Measurements from ENCODE around the gene ZNF615. TPM values are rescaled to one million over a fixed set of nuclear protein-coding genes. Genes with fewer than 3 reads are reported as not detected.

ZNF615 gene
- total RNA-seq (2022; extraction: Qiagen RNA extraction; ENCODE audit: low read depth): 3.1 to 4.6 TPM (median 4.1 TPM) in 5 replicates

DNA sequence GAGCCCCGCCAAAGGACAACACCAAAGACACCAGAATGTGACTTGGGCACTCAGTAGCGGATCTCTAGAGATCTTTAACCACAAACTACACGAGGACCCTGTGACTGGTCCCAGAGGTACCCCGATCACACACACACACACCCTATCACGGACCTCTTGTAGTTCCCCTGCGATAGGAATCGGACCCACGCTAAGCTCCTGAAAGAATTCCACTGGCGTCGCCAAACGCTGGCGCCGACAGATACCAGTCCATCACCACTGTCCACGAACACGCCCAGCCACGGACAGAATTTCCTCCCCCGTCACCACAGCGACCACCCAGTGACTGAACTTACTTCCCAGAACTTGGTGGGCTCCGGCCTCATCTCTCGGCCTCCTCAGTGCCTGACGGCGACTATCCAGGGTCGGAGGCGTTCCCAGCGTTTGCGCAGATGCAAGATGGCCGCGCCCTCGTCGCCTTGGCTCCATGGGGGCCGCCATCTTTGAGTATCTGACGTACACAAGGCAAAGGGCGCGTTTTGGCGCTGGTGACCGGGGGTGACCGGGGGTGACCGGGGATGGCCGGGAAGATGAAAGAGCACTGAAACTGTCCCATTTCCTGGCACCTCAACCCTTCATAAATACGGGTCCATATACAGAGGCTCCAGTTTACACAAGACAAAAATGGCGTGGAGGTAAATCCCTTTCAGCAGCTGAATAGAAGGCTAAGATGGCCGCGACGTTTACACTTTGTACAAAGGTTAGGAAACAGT lies at the start of gene ZNF615:
Gene ZNF615 (minus strand): TSS at position 406 of the 752 bp plus-strand sequence. CDS start 4,500 bp downstream, outside the sequence.

DNA sequence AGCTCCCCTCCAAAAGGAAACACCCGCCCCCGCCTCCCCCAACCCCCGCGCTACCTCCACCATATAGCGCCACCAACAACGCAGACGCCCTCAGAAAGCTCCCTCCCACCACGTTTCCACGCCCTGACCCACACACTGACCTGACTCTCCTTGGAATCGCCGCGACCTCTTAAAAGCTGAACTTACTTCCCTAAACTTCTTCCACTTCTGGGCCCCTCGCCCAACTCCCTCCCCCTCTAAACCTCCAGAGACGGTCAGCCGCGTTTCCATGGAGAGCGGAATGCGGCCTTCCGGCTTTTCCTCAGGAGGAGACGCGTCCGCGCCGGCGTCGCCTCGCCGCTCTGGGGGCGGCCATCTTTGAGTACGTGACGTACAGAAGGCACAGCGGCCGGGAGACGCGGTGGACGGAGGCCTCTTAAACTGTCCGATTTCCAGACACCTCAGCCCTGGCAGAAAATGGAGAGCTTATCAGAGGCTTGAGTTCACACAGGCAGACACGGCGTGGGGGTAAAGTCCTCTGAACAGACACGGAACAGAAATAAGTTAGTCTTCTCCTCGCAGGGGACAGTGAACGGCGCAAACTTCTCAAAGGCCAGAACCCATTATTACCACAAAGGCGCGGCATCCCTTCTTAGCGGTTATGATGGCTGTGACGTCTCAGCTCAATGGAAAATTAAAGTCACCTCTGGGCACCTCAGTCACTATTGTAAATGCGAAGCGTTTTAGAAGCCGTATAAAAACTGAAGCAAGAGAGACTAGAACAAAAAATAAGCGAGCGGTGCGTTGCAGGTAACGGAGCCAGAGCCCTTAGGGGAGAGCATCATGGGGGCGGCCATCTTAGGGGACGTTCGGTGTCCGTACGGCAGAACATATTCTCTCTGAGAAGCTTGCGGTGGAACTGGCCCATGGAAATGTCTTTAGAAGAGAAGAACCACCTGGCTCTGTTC lies 40.8 kb upstream of the ZNF615 start, which contains the start of gene ZNF432:
Gene ZNF432 (minus strand): TSS at position 284 of the 947 bp plus-strand sequence. CDS start 1,970 bp downstream, outside the sequence.

DNA sequence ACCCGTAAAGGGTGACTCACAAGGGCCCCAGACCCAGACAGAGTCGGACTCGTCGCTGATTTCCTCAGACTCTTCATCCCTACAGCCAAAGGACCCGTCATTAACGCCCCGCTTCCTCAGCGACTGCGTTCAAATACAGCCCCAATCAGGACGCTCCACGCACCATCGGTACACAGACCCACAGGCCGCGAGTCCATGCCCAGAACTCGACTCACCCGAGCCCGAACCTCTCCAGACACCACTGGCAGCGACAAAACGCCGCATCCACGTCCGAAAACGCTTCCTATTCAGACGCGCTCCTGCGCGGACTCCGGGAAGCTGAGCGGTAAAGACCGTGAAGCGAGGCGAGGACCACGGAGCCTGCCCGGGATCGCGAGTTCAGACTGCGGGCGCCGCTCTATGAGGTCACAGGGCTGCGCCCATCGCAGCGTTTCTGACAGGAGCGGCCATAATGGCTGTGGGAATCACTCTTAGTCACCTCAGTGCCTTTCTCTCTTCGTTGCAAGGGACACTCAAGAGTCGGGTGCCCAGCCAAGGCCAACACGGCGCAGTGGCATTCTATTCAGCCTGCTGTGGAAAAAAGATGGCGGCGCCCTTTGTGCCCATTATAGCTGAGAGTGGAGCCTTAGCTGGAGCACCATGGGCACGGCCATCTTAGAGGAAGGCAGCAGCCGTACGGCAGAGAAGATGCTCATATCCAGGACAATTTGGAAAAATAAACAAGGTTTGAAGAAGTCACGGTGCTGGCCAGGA lies 20.2 kb upstream of the ZNF615 start, which contains the start of gene ZNF614:
Gene ZNF614 (minus strand): TSS at position 353 of the 753 bp plus-strand sequence. CDS start 2,634 bp downstream, outside the sequence.

DNA sequence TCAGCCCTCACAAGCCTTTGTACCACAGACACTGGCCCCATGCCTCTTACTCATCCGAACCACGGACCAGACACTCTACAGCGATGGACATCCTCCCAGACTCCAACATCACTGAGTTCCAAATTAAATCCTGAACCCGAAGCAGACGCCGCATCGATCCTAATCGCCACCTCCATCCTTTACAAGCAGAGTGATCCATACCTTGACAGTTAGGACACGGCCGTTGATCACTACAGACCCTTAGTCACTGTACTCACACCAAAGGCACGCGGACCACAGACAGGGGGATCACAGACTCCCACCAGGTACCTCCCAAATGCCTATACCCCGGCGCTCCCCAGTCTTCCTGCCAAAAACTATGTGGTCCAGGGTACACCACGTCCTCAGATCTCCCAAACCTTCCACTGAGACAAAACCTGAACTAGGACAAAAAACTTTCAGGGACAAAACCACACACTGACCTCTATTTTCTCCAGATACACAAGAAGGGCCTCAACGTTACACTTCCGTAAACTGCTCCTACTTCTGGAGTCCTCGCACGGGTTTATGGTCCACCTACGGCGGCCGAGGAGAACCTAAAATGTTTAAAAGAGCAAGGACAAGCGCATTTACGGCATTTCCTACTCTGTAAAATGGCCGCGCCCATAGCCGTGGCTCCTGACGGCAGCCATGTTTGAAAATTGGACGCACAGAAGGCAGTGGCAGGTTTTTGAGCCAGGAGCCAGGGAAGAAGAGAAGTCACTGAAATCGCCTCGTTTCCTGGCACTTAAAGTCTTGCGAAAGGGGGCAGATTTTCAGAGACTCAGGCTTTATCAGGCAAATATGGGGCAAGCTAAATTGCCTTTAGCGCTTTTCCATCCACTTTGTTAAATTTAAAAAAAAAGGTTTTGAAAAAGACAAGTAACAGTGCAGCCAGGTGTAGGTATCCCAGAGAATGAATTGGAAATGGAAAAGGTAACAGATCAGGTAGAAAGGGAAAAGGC lies 21.4 kb downstream of the ZNF615 start, which contains the start of gene ZNF350:
Gene ZNF350 (minus strand): TSS at position 532 of the 983 bp plus-strand sequence. CDS start 12,480 bp downstream, outside the sequence.

Other genes with a start within 250 kb of the ZNF615 start
- not detected in 5 replicates for gene FPR2, start 247.0 kb downstream of the ZNF615 start, total RNA-seq (2022; extraction: Qiagen RNA extraction; ENCODE audit: low read depth)
- not detected in 5 replicates for gene FPR3, start 213.1 kb downstream of the ZNF615 start, total RNA-seq (2022; extraction: Qiagen RNA extraction; ENCODE audit: low read depth)
- gene ZNF577, start 120.3 kb downstream of the ZNF615 start, total RNA-seq (2022; extraction: Qiagen RNA extraction; ENCODE audit: low read depth): 0.06 to 0.15 TPM (median 0.09 TPM) in 4 of 5 replicates, not detected in the other
- 0.13 to 0.45 TPM (median 0.20 TPM) in 5 replicates for gene ZNF649, start 103.2 kb downstream of the ZNF615 start, total RNA-seq (2022; extraction: Qiagen RNA extraction; ENCODE audit: low read depth)
- 0.89 to 1.4 TPM (median 1.0 TPM) in 5 replicates for gene ZNF613, start 80.7 kb downstream of the ZNF615 start, total RNA-seq (2022; extraction: Qiagen RNA extraction; ENCODE audit: low read depth)
- 3.4 to 5.2 TPM (median 4.7 TPM) in 5 replicates for gene ZNF350, start 21.4 kb downstream of the ZNF615 start, total RNA-seq (2022; extraction: Qiagen RNA extraction; ENCODE audit: low read depth)
- 3.0 to 4.3 TPM (median 3.4 TPM) in 5 replicates for gene ZNF614, start 20.2 kb upstream of the ZNF615 start, total RNA-seq (2022; extraction: Qiagen RNA extraction; ENCODE audit: low read depth)
- gene ZNF432, start 40.6 kb upstream of the ZNF615 start, total RNA-seq (2022; extraction: Qiagen RNA extraction; ENCODE audit: low read depth): 1.5 to 1.8 TPM (median 1.7 TPM) in 5 replicates
- 2.0 to 2.5 TPM (median 2.4 TPM) in 5 replicates for gene ZNF841, start 87.6 kb upstream of the ZNF615 start, total RNA-seq (2022; extraction: Qiagen RNA extraction; ENCODE audit: low read depth)
- 0.48 to 1.0 TPM (median 0.86 TPM) in 5 replicates for gene ZNF616, start 131.7 kb upstream of the ZNF615 start, total RNA-seq (2022; extraction: Qiagen RNA extraction; ENCODE audit: low read depth)
- 0.73 to 1.0 TPM (median 0.92 TPM) in 5 replicates for gene ZNF836, start 163.4 kb upstream of the ZNF615 start, total RNA-seq (2022; extraction: Qiagen RNA extraction; ENCODE audit: low read depth)
- 169 to 313 TPM (median 298 TPM) in 5 replicates for gene PPP2R1A, start 181.8 kb upstream of the ZNF615 start, total RNA-seq (2022; extraction: Qiagen RNA extraction; ENCODE audit: low read depth)